Measurements from ENCODE around the gene IL17RC.

The IL17RC gene

DNA sequence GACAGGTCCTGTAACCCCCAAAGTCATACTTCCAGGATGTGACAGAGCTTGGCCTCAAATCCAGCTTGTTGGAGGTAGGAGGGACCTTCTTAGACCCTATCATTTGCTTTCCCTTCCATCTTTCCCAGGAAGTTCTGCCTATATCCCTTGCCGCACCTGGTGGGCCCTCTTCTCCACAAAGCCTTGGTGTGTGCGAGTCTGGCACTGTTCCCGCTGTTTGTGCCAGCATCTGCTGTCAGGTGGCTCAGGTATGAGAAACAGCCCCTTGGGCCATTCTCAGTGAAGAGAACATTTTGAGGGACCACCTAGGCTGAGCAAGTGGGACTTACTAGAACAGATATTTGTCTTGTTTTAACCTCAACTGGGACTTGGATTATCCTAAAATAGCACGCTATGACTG lies 13.0 kb upstream of the IL17RC start:
- H3K9me3 ChIP-seq (ENCODE audit: control insufficient read depth, insufficient read depth, low read length), result no peaks in the 10 kb centered on the region
- H3K4me3 ChIP-seq (ENCODE audit: low read length), result no peak overlapping the region
- H3K36me3 ChIP-seq (ENCODE audit: control insufficient read depth, low read length), result no peaks in the 10 kb centered on the region
- no peaks in the 10 kb centered on the region for H3K27me3 ChIP-seq (ENCODE audit: control insufficient read depth, low read length)
- H3K9me2 ChIP-seq (replicated peaks; ENCODE audit: control insufficient read depth, low read length), result no peaks in the 10 kb centered on the region
- no peaks in the 10 kb centered on the region for H3K79me2 ChIP-seq (ENCODE audit: control insufficient read depth, low read length)
- no peaks in the 10 kb centered on the region for H4K20me1 ChIP-seq (ENCODE audit: control insufficient read depth, insufficient read depth, low read depth, low read length)
- no peak for TF ChIP-seq EZH2phosphoT487 (IDR thresholded peaks at IDR 0.05; ENCODE audit: borderline replicate concordance, low read length)
- TF ChIP-seq, protein P1, sequence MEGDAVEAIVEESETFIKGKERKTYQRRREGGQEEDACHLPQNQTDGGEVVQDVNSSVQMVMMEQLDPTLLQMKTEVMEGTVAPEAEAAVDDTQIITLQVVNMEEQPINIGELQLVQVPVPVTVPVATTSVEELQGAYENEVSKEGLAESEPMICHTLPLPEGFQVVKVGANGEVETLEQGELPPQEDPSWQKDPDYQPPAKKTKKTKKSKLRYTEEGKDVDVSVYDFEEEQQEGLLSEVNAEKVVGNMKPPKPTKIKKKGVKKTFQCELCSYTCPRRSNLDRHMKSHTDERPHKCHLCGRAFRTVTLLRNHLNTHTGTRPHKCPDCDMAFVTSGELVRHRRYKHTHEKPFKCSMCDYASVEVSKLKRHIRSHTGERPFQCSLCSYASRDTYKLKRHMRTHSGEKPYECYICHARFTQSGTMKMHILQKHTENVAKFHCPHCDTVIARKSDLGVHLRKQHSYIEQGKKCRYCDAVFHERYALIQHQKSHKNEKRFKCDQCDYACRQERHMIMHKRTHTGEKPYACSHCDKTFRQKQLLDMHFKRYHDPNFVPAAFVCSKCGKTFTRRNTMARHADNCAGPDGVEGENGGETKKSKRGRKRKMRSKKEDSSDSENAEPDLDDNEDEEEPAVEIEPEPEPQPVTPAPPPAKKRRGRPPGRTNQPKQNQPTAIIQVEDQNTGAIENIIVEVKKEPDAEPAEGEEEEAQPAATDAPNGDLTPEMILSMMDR (IDR thresholded peaks at IDR 0.05; ENCODE audit: low read depth, low read length, poor library complexity, severe bottlenecking), result no peak
- no peak overlapping the region for H3K4me2 ChIP-seq (ENCODE audit: low read length)
- H3K4me1 ChIP-seq (ENCODE audit: control insufficient read depth, low read length), result peaks cover 6% of the 10 kb centered on the region
- no peak overlapping the region for H3K27ac ChIP-seq (ENCODE audit: low read depth, low read length)
- no peaks in the 10 kb centered on the region for H3F3A ChIP-seq (ENCODE audit: control insufficient read depth, insufficient read depth)

DNA sequence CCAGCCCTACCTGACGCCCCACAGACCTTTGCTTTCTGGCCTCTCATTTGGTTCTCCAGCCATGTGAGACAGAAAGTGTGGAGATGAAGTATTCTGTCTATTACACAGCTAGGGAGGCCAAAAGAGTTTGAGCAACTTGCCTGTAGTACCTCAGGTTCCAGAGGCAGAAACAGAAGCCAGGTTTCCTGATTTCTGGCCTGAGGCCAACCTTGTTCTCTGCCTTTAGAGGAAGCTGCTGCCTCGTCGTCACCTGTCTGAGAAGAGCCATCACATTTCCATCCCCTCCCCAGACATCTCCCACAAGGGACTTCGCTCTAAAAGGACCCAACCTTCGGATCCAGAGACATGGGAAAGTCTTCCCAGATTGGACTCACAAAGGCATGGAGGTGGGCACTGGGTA lies 10.4 kb upstream of the IL17RC start:
- H3K4me2 ChIP-seq (ENCODE audit: low read length), result no peak overlapping the region
- no peaks in the 10 kb centered on the region for H4K20me1 ChIP-seq (ENCODE audit: control insufficient read depth, insufficient read depth, low read depth, low read length)
- TF ChIP-seq EZH2phosphoT487 (IDR thresholded peaks at IDR 0.05; ENCODE audit: borderline replicate concordance, low read length), result no peak
- TF ChIP-seq, protein P1 (IDR thresholded peaks at IDR 0.05; ENCODE audit: low read depth, low read length, poor library complexity, severe bottlenecking), result no peak
- H3K9me2 ChIP-seq (replicated peaks; ENCODE audit: control insufficient read depth, low read length), result no peaks in the 10 kb centered on the region
- no peaks in the 10 kb centered on the region for H3F3A ChIP-seq (ENCODE audit: control insufficient read depth, insufficient read depth)
- no peak overlapping the region for H3K4me3 ChIP-seq (ENCODE audit: low read length)
- no peaks in the 10 kb centered on the region for H3K27me3 ChIP-seq (ENCODE audit: control insufficient read depth, low read length)
- H3K36me3 ChIP-seq (ENCODE audit: control insufficient read depth, low read length), result no peaks in the 10 kb centered on the region
- peaks cover 6% of the 10 kb centered on the region for H3K4me1 ChIP-seq (ENCODE audit: control insufficient read depth, low read length)
- H3K79me2 ChIP-seq (ENCODE audit: control insufficient read depth, low read length), result no peaks in the 10 kb centered on the region
- no peak overlapping the region for H3K27ac ChIP-seq (ENCODE audit: low read depth, low read length)
- no peaks in the 10 kb centered on the region for H3K9me3 ChIP-seq (ENCODE audit: control insufficient read depth, insufficient read depth, low read length)

DNA sequence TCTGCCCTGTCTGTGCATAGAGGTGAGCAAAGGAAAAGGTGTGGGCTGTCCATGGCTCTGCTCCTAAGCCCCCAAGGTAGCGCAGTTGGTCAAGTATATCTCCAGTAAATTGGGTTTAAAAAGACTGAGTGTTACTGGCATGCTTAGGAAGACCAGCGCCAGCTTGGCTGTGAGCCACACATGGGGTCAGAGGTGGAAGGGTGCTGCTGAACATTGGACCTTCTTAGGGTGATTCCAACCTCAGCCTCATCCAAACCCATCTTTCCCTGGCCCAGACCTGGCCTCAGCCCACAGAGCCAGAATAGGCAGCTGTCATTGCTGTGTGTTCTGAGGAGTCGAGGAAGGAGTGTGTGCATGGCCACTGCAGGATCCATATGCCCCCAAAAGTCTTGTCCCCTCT lies 8.6 kb upstream of the IL17RC start:
- no peak overlapping the region for H3K27ac ChIP-seq (ENCODE audit: low read depth, low read length)
- no peak overlapping the region for H3K4me3 ChIP-seq (ENCODE audit: low read length)
- H3K79me2 ChIP-seq (ENCODE audit: control insufficient read depth, low read length), result no peaks in the 10 kb centered on the region
- H3K36me3 ChIP-seq (ENCODE audit: control insufficient read depth, low read length), result no peaks in the 10 kb centered on the region
- no peaks in the 10 kb centered on the region for H3F3A ChIP-seq (ENCODE audit: control insufficient read depth, insufficient read depth)
- no peaks in the 10 kb centered on the region for H3K9me3 ChIP-seq (ENCODE audit: control insufficient read depth, insufficient read depth, low read length)
- H3K27me3 ChIP-seq (ENCODE audit: control insufficient read depth, low read length), result peaks cover 5% of the 10 kb centered on the region; the same call in 1 of the 2 replicates
- TF ChIP-seq EZH2phosphoT487 (IDR thresholded peaks at IDR 0.05; ENCODE audit: borderline replicate concordance, low read length), result no peak
- TF ChIP-seq, protein P1 (IDR thresholded peaks at IDR 0.05; ENCODE audit: low read depth, low read length, poor library complexity, severe bottlenecking), result no peak
- H3K9me2 ChIP-seq (replicated peaks; ENCODE audit: control insufficient read depth, low read length), result no peaks in the 10 kb centered on the region
- no peak overlapping the region for H3K4me2 ChIP-seq (ENCODE audit: low read length)
- H4K20me1 ChIP-seq (ENCODE audit: control insufficient read depth, insufficient read depth, low read depth, low read length), result no peaks in the 10 kb centered on the region
- no peaks in the 10 kb centered on the region for H3K4me1 ChIP-seq (ENCODE audit: control insufficient read depth, low read length)
